ENCODE results near the gene WWC2.

The WWC2 gene

GRCh38 chr4:183347146-183347545, 248.1 kb downstream of the WWC2 start:
- DNase-seq (ENCODE audit: low read depth) = no peak
- TF ChIP-seq POLR2A (IDR thresholded peaks at IDR 0.05; ENCODE audit: extremely low read depth, insufficient read length) (no peak), MYC (IDR thresholded peaks at IDR 0.05; ENCODE audit: low read depth, low read length) (no peak), MAX (IDR thresholded peaks at IDR 0.05; ENCODE audit: low read depth, low read length) (no peak), CTCF (IDR thresholded peaks at IDR 0.05; ENCODE audit: low read depth, low read length) (no peak)
- H3K4me3 ChIP-seq (ENCODE audit: low read depth, low read length) = no peak overlapping the region

GRCh38 chr4:183347566-183347965, 248.5 kb downstream of the WWC2 start:
- TF ChIP-seq CTCF (IDR thresholded peaks at IDR 0.05; ENCODE audit: low read depth, low read length) (no peak), MYC (IDR thresholded peaks at IDR 0.05; ENCODE audit: low read depth, low read length) (no peak), MAX (IDR thresholded peaks at IDR 0.05; ENCODE audit: low read depth, low read length) (no peak), POLR2A (IDR thresholded peaks at IDR 0.05; ENCODE audit: extremely low read depth, insufficient read length) (no peak)
- no peak for DNase-seq (ENCODE audit: low read depth)

GRCh38 chr4:183348136-183348535, 249.1 kb downstream of the WWC2 start:
- DNase-seq (ENCODE audit: low read depth) = no peak
- TF ChIP-seq POLR2A (IDR thresholded peaks at IDR 0.05; ENCODE audit: extremely low read depth, insufficient read length) (no peak), MAX (IDR thresholded peaks at IDR 0.05; ENCODE audit: low read depth, low read length) (no peak), CTCF (IDR thresholded peaks at IDR 0.05; ENCODE audit: low read depth, low read length) (no peak), MYC (IDR thresholded peaks at IDR 0.05; ENCODE audit: low read depth, low read length) (no peak)
- H3K4me3 ChIP-seq (ENCODE audit: low read depth, low read length) = no peak overlapping the region

More at GRCh38 chr4:183347566-183347965, 248.5 kb downstream of the WWC2 start:
- H3K4me3 ChIP-seq (ENCODE audit: low read depth, low read length) = no peak overlapping the region

GRCh38 chr4:183348706-183349659, 249.9 kb downstream of the WWC2 start:
- DNase-seq (ENCODE audit: low read depth) = peak; percentile 28
- TF ChIP-seq POLR2A (IDR thresholded peaks at IDR 0.05; ENCODE audit: extremely low read depth, insufficient read length) (no peak), MAX (IDR thresholded peaks at IDR 0.05; ENCODE audit: low read depth, low read length) (no peak), CTCF (IDR thresholded peaks at IDR 0.05; ENCODE audit: low read depth, low read length) (no peak), MYC (IDR thresholded peaks at IDR 0.05; ENCODE audit: low read depth, low read length) (no peak)
- H3K4me3 ChIP-seq (ENCODE audit: low read depth, low read length) = no peak overlapping the region

- H3K4me3 ChIP-seq (ENCODE audit: low read depth, low read length) = no peak overlapping the region
- no peak for TF ChIP-seq POLR2A (IDR thresholded peaks at IDR 0.05; ENCODE audit: extremely low read depth, insufficient read length)
- TF ChIP-seq MYC (IDR thresholded peaks at IDR 0.05; ENCODE audit: low read depth, low read length) = no peak
- TF ChIP-seq CTCF (IDR thresholded peaks at IDR 0.05; ENCODE audit: low read depth, low read length) = no peak
- TF ChIP-seq MAX (IDR thresholded peaks at IDR 0.05; ENCODE audit: low read depth, low read length) = no peak
- DNase-seq (ENCODE audit: low read depth) = no peak
Observed at GRCh38 chr4:183349673-183350072, 250.6 kb downstream of the WWC2 start.

Measured in NB4 (cell line).